G401.6 (cell line): Measurements from ENCODE around the gene RIT1.
"Not testable (repeated sequence)": the region's sequence is repeated elsewhere in the genome, so short reads cannot be mapped to it uniquely, and the experiment has no call there.

Experiments used
- FAIRE-seq: peaks from 2 replicates; lab custom pipeline; 2012; peaks lifted over from hg19 to GRCh38; lab: Jason Lieb, UNC

RIT1 gene

GRCh38 chr1:155933591-155934096 is 22.5 kb upstream of the RIT1 start:
- no peak for FAIRE-seq

DNA sequence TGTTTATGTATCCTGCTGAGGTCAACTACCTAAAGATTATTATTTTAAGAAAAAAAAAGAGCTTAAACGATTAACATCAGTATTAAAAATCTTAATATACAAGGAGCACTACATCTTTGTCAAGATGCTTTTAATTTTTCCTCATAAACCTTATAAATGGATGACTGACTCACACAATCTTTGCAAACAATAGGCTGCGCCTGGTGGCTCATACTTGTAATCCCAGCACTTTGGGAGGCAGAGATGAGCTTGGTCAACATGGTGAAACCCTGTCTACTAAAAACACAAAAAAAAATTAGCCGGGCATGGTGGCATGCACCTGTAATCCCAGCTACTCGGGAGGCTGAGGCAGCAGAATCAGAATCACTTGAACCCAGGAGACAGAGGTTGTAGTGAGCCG is 21.3 kb upstream of the RIT1 start:
- FAIRE-seq, result no peak

DNA sequence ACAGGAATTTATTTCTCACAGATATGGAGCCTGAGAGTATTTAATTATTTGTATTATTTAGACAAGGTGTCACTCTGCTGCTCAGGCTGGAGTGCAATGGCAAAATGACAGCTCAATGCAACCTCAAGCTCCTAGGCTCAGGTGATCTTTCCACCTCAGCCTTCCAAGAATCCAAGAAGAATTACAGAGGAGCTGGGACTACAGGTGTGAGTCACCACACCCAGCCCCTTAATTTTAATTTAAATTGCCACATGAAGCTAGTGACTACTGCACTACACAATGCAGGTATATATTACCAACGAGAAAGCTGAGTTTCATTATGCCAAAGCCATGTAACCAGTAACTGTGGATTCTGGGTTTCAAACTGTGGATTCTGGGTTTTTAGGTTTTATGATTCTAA is 20.9 kb upstream of the RIT1 start:
- FAIRE-seq, result no peak

DNA sequence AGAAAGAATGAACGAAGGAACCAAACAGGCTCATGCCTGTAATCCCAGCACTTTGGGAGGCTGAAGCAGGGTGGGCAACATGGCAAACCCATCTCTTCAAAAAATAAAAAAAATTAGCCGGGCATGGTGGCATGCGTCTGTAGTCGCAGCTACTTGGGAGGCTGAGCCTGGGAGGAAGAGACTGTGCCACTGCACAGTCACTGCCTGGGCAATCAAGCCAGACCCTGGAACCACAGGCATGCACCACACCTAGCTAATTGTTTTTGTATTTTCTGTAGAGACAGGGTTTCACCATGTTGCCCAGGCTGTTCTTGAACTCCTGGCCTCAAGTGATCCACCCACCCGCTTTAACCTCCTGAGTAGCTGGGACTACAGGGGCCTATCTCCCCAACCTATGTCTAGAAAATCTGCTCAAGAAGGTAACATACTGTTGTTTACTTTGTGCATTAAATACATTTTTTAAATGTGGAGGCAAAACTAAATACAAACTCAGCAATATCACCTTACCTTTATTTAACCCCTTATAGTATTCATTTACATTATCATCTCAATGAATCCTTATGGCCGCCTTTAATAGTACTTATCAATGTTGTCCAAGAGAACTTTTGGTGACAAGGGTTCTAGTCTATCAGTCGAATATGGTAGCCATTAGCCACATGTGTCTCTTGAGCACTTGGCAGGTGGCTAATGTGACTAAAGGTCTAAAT is 20.3 kb upstream of the RIT1 start:
- no peak for FAIRE-seq

DNA sequence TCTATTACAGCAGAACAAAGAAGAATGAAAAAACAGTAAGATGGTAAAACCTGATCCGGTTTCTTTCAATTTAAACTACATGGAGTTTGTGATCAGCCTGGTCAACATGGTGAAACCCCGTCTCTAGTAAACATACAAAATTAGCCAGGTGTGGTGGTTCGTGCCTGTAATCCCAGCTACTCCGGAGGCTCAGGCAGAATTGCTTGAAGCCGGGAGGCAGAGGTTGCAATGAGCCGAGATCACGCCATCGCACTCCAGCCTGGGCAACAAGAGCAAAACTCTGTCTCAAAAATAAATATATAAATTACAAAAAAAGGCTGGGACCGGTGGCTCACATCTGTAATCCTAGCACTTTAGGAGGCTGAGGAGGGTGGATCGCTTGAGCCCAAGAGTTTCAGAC is 19.6 kb upstream of the RIT1 start:
- FAIRE-seq, result not testable (repeated sequence)

- no peak for FAIRE-seq
Measured at GRCh38 chr1:155929057-155929456, 17.9 kb upstream of the RIT1 start.

- no peak for FAIRE-seq
Measured at GRCh38 chr1:155925506-155925905, 14.4 kb upstream of the RIT1 start.

DNA sequence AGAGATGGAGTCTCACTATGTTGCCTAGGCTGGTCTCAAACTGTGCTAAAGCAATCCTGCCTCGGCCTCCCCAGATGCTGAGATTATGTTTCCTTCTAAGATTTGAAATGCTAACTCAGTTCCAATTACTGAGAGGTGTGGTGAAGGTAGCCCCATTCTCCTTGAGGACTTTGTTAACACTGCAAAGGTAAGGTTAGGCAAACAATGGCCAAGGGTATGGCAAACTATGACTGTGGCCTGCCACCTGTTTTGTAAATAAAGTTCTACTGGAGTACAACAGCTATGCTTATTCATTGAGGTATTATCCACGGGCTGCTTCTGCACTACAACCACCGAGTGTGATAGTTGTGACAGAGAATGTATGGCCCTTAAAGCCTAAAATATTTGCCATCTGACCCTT is 9.6 kb upstream of the RIT1 start:
- FAIRE-seq, result no peak

- FAIRE-seq, result no peak
Measured at GRCh38 chr1:155919801-155920200, 8.7 kb upstream of the RIT1 start.

DNA sequence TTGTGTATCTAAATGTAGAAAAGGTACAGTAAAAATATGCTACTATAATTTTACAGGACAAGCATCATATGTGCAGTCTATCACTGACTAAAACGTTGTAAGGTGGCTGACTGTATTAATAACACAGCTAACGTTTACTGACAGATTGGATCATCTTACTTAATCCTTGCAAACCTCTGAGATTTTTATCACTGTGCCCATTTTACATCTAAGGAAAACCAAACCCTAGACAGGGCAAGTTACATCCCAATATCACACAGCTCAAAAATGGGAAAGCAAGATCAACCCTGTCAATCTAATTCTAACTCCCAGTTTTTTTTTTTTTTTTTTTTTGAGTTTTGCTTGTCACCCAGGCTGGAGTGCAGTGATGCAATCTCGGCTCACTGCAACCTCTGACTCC is 7.5 kb upstream of the RIT1 start:
- FAIRE-seq, result no peak

DNA sequence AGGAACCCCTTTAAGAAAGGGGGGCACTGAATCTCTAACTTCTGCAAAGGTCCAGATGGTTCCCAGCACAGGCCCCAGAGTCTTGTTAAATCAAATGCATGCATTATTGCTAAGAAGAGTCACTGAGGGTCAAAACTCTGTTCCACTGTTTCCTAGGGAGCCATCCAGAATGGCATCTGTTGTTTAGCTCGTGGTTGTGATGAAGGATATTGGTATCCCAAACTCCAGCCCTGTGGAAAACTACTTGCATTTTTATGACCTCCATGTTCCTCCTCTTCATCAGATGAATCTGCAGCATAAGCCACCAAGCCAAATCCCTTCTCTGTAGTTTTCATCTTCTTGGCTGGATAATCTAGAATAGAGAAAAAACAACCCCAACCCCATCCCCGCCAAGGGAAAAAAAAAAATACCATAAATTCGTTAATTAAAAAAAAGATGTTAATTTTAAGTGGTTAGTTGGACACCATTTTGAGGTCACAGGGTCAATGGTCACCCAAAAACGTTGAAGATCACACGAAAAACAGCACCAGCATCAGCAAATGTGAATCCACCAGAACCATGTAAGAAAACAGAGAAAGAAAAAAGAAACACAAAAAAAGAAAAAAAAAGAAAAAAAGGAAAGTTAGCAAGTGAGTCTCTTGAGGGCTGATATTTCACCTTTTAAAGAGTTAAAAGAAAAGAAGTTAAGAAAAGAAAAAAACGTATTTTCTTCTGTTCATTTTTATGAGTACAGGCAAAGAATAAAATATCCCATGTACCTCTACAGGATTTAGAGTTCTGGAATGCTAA is 3.0 kb upstream of the RIT1 start:
- peak; percentile 80 for FAIRE-seq

DNA sequence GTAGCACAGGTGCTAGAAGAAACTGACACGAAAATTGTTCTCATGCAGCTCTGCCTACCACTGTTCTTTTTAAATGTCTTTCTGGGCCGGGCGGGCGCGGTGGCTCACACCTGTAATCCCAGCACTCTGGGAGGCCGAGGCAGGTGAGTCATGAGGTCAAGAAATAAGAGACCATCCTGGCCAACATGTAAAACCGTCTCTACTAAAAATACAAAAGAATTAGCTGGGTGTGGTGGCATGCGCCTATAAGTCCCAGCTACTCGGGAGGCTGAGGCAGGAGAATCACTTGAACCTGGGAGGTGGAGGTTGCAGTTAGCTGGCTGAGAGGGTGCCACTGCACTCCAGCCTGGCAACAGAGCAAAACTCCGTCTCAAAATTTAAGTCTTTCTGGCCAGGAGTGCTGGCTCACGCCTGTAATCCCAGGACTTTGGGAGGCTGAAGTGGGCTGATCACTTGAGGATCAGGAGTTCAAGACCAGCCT is 947 bp upstream of the RIT1 start:
- FAIRE-seq, result no peak

DNA sequence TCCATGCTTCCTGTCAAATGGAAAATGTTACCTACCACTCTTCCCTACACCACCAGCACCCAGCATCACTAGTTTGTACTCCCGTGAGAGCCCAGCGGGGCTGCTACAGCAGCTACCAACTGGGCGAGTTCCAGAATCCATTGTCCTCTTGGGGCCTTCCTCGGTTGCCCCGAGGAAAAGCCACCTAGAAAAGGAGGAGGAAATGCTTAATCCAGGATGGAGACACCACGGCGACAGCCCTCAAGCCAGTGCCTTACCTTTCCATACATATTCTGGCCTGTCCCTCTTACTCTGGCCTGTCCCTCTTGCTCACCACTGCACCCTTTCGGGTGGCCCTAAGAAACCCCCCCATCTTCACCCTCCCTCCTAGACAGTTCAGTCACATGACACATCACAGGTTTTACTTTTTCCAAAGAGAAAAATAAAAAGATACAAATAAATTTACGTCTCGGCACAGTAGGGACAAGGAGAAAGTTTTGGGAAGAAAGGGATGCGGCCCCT is 478 bp downstream of the RIT1 start:
- no peak for FAIRE-seq

DNA sequence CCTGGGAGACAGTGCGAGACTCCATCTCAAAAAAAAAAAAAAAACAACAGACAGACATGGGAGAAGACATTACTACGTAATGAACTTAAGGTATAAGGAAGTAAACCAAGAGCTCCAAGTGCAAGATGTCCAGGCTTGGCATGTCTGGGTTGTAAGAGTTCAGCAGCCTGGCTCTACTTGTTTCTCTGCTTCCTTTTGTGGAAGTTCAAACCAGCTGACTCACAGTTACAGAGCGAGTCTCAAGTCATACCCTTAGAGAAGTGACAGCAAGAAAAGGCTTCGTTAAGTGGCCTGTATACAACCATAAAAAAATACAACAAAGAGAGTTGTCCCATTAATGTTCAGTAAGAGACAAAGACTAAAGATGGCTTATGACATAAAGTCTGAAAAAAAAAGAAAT is 1.3 kb downstream of the RIT1 start:
- no peak for FAIRE-seq

- FAIRE-seq, result no peak
Measured at GRCh38 chr1:155904261-155904660, 6.9 kb downstream of the RIT1 start.

GRCh38 chr1:155900161-155900560 is 11.0 kb downstream of the RIT1 start:
- FAIRE-seq, result no peak

DNA sequence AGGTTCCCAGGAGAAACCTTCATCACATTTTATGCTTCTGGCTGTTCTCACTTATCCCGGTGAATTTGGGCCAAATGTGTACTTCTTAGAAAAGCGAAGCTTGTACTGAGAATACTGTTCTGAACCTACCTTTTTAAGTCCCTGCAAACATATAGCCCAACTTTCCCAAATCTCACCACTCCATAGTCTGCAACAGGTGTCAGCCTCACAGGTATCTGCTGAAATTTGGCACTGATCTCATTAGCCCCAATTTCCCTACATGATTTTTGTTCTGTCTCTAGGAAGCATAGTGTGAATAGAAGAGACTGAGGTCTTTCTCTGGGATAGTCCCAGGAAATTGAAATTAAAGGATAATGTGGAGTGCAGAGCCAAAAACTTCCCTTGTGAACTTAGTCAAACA is 11.5 kb downstream of the RIT1 start:
- FAIRE-seq, result no peak

DNA sequence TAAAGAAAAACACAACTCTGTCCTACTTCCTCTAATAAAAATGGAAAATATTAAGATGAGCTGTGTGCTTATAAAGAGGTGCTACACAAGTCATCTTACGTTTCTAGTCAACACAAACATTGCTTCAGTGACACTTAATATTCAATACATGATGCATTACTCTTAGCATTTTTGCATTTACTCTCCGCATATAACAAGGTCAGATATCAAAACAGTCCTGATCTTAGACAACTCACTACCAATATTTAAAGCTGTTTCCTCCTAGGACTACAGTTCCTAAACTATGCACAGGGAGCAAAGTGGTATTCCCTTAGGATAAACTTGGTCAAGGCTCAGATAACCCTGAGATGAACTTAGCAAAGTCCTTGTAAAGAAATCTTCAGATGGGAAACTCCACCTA is 12.3 kb downstream of the RIT1 start:
- no peak for FAIRE-seq

GRCh38 chr1:155897746-155898145 is 13.4 kb downstream of the RIT1 start:
- FAIRE-seq, result no peak

- FAIRE-seq, result not testable (repeated sequence)
Measured at GRCh38 chr1:155896476-155896875, 14.7 kb downstream of the RIT1 start.

DNA sequence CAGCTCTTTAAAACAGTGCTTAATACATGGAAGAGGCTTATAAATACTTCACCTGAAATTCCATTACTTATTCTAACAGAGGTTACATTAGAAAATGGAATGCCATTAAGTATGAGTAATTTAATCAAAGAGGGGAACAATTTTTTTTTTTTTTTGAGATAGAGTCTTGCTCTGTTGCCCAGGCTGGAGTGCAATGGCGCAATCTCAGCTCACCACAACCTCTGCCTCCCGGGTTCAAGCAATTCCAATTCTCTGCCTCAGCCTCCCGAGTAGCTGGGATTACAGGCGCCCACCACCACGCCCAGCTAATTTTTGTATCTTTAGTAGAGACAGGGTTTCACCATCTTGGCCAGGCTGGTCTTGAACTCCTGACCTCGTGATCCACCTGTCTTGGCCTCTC is 15.5 kb downstream of the RIT1 start:
- FAIRE-seq, result not testable (repeated sequence)

- FAIRE-seq, result no peak
Measured at GRCh38 chr1:155893389-155894142, 17.6 kb downstream of the RIT1 start.

DNA sequence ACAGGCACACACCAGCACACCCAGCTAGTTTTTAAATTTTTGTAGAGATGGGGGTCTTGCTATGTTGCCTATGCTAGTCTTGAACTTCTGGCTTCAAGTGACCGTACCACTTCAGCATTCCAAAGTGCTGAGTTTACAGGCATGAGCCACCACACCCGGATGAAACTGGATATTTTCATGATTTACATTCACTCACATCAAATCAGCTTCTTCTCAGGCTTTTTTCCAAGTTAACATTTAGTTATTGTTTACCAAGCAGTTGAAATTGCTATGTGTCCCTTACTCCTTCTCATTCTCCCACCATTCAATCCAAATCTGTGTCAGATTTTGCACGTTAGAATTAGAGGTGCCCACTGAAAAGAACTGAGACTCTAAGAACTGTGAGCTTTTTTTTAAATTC is 18.4 kb downstream of the RIT1 start:
- no peak for FAIRE-seq
